Activated B cell treated with CpG ODN at 0.5 μM for 24 hours (primary cell): ENCODE data around the gene AGPAT1. TPM values are rescaled to one million over a fixed set of nuclear protein-coding genes. Genes with fewer than 3 reads are reported as not detected.

Experiments used
- ATAC-seq: fragments of 200-7000 bp; cut with Tn5 transposase; one replicate; pipeline ENCODE4 v1.10.0; 2021; ENCODE audit warnings: low read depth, mild to moderate bottlenecking, moderate library complexity
- CTCF ChIA-PET: fragments of 350-600 bp; sonication (Branson Sonifier 250); formaldehyde crosslinking; loops from one replicate; lab custom pipeline; 2021; ENCODE audit warnings: antibody characterized with exemption; lab: Charles Lee
- POLR2A ChIA-PET: fragments of 350-600 bp; sonication (Branson Sonifier 250); formaldehyde crosslinking; loops from one replicate; lab custom pipeline; 2021; ENCODE audit warnings: antibody characterized with exemption; lab: Charles Lee
- DNase-seq: peaks from one replicate; pipeline ENCODE4 v3.0.0; 2022
- H3K27ac Mint-ChIP-seq: one replicate; pipeline ENCODE4 v1.8.0; 2020; ENCODE audit warnings: mixed read lengths
- H3K27me3 Mint-ChIP-seq: one replicate; pipeline ENCODE4 v1.8.0; 2021; ENCODE audit warnings: mixed read lengths
- H3K36me3 Mint-ChIP-seq: one replicate; pipeline ENCODE4 v1.8.0; 2021; ENCODE audit warnings: low read depth, mixed read lengths
- H3K4me1 Mint-ChIP-seq: one replicate; pipeline ENCODE4 v1.8.0; 2021; ENCODE audit warnings: mixed read lengths
- H3K4me3 Mint-ChIP-seq: one replicate; pipeline ENCODE4 v1.8.0; 2020; ENCODE audit warnings: mild to moderate bottlenecking, mixed read lengths
- H3K9me3 Mint-ChIP-seq: one replicate; pipeline ENCODE4 v1.8.0; 2020; ENCODE audit warnings: mixed read lengths
- intact Hi-C: fragments of 100-400 bp; cut with micrococcal nuclease; formaldehyde crosslinking; loops from one replicate; pipeline ENCODE4 v1.15.1; 2024
- total RNA-seq: library from RNA; stranded (reverse); gene quantifications from 2 replicates; pipeline ENCODE4 v1.2.3, GENCODE V29; 2022
- TF ChIP-seq, protein P1 (sequence below): fragments of 200-600 bp; IDR thresholded peaks from one replicate; pipeline ENCODE4 v1.8.0; 2022; ENCODE audit warnings: antibody characterized with exemption, mild to moderate bottlenecking

Gene AGPAT1
- total RNA-seq, 1 donor from 2014 or later = 26.4 TPM

DNA sequence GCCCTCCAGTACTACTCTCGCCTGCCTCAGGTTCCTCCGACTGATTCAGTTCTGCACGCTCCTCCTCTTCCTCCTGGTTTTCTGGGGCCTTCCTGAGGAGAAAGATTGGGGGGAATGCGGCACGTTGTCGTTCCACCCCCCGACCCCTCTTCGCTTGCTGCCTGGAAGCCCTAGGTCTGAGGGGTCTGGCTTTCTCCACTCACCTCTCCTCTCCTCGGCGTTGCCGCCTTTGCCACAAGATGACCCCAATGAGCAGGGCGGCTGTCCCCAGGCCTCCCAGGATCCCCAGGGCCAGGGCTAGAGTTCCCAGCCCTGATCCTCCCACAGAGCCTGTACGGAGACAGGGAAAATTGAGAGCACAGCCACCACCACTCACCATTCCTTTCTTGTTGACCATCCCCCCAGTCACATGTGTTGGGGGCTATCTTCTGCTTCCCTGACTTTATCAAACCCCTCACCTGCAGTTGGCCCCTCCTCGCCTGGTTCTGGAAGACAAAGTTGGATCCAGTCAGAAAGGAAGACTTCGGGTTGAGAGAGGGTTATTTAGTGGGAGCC, 5.3 kb upstream of the AGPAT1 start:
- CTCF ChIA-PET = interaction anchor here (1.3 kb wide), 1 partner anchor 33 kb away, joined by 3 read pairs; no protein-coding TSS in a partner anchor
- H3K4me1 Mint-ChIP-seq = peaks cover 45% of the 10 kb centered on the region
- POLR2A ChIA-PET = interaction anchor here (0.8 to 2.2 kb wide), 2 partner anchors 9 to 14 kb away, joined by 4 to 19 read pairs; partner anchors contain the start of gene PBX2

DNA sequence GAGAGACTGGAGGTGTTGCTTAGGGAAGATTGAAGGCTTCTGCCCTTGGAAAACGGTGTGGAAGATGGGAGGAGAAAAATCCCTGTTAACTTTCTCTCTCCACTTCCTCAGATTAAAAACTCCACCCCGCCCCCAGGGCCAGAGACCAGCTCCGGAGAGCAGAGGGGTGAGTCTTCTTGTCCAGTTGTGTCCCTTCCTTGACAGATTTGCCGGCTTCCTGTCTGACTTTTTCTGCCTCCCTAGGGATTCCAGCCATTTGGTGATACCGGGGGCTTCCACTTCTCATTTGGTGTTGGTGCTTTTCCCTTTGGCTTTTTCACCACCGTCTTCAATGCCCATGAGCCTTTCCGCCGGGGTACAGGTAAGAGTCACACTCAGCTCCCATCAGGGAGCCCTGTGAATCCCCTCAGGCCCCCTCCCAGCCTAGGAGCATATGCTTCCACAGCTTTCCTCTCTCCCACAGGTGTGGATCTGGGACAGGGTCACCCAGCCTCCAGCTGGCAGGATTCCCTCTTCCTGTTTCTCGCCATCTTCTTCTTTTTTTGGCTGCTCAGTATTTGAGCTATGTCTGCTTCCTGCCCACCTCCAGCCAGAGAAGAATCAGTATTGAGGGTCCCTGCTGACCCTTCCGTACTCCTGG, 4.0 kb upstream of the AGPAT1 start:
- CTCF ChIA-PET = interaction anchor here (1.3 to 1.8 kb wide), 2 partner anchors 16 to 31 kb away, joined by 3 to 6 read pairs; no protein-coding TSS in a partner anchor
- Mint-ChIP-seq H3K27me3 (no peaks in the 10 kb centered on the region), H3K4me3 (peak overlapping the region; percentile 96), H3K27ac (peak overlapping the region; percentile 57), H3K9me3 (no peaks in the 10 kb centered on the region), H3K4me1 (peaks cover 48% of the 10 kb centered on the region), H3K36me3 (peaks cover 59% of the 10 kb centered on the region)
- POLR2A ChIA-PET = interaction anchor here (3.9 to 5.0 kb wide), 3 partner anchors 11 to 52 kb away, joined by 23 to 102 read pairs (median 69); partner anchors contain the start of genes ATF6B, GPSM3 and PBX2
- intact Hi-C loops = loop anchor here (5.0 to 10.0 kb wide), 4 partner anchors 278 to 1563 kb away; partner anchors contain the start of genes C6orf47, CSNK2B, GPANK1 and HSD17B8
- DNase-seq (no peak), ATAC-seq (no peak)
- TF ChIP-seq, protein P1, sequence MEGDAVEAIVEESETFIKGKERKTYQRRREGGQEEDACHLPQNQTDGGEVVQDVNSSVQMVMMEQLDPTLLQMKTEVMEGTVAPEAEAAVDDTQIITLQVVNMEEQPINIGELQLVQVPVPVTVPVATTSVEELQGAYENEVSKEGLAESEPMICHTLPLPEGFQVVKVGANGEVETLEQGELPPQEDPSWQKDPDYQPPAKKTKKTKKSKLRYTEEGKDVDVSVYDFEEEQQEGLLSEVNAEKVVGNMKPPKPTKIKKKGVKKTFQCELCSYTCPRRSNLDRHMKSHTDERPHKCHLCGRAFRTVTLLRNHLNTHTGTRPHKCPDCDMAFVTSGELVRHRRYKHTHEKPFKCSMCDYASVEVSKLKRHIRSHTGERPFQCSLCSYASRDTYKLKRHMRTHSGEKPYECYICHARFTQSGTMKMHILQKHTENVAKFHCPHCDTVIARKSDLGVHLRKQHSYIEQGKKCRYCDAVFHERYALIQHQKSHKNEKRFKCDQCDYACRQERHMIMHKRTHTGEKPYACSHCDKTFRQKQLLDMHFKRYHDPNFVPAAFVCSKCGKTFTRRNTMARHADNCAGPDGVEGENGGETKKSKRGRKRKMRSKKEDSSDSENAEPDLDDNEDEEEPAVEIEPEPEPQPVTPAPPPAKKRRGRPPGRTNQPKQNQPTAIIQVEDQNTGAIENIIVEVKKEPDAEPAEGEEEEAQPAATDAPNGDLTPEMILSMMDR = no peak

More for the DNA sequence above, 5.3 kb upstream of the AGPAT1 start:
- Mint-ChIP-seq H3K27ac (no peak overlapping the region), H3K4me3 (no peak overlapping the region), H3K9me3 (no peaks in the 10 kb centered on the region), H3K27me3 (no peaks in the 10 kb centered on the region), H3K36me3 (peaks cover 65% of the 10 kb centered on the region)
- intact Hi-C loops = no loop called here
- TF ChIP-seq, protein P1 = no peak
- DNase-seq (no peak), ATAC-seq (no peak)

DNA sequence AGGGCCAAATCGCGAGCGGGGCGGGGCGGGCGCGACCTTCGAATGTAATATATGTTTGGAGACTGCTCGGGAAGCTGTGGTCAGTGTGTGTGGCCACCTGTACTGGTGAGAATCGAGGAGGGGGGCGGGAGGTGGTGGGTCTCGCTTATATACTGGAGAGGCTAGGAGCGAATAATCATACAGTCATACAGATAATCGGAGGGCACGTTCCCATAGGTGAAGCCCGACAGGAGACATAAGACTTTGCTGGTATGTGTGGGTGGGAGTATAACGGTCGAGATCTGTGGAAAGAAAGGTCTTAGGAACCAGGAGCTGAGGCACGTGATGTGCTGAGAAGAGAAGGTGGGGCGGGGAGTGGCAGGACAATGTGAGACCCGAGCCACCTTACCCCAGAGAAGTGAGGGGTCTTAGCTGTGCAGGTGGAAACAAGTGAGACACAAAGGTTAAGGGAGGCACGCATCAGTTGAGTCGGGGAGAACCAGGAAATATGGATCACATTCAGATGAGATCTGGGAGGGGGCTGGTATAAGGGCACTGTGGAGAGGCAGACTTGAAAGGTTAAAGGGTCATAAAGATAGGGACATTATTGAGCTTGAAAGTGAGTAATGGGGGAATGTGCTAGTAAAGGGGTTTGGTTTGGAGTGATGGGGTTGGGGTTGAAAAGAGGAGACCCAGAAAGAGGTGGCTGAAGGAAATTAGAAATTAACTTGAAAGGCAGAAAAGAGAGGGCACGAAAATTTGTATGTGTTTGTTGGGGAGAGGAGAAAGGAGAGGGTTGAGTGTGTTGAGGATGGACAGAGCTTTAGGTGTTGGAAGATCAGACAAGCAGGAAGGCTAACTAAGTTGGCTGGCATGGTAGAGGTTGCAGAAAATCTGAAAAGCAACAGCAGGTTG, 2.9 kb upstream of the AGPAT1 start:
- H3K36me3 Mint-ChIP-seq = peaks cover 55% of the 10 kb centered on the region
- ChIA-PET POLR2A (interaction anchor here (0.5 to 5.0 kb wide), 5 partner anchors 9 to 825 kb away, joined by 3 to 102 read pairs (median 23); partner anchors contain the start of genes ATF6B, GPSM3 and PBX2), CTCF (interaction anchor here (0.8 to 1.8 kb wide), 2 partner anchors 16 to 17 kb away, joined by 3 to 6 read pairs; no protein-coding TSS in a partner anchor)
- H3K27ac Mint-ChIP-seq = peak overlapping the region; percentile 99
- H3K4me1 Mint-ChIP-seq = peaks cover 54% of the 10 kb centered on the region
- H3K9me3 Mint-ChIP-seq = no peaks in the 10 kb centered on the region
- intact Hi-C loops = loop anchor here (1.0 to 10.0 kb wide), 6 partner anchors 12 to 1561 kb away; partner anchors contain the start of genes C6orf47, CSNK2B, GPANK1 and HSD17B8
- H3K4me3 Mint-ChIP-seq = peak overlapping the region; percentile 96
- DNase-seq (no peak), ATAC-seq (no peak)
- TF ChIP-seq, protein P1 = no peak
- no peaks in the 10 kb centered on the region for H3K27me3 Mint-ChIP-seq

DNA sequence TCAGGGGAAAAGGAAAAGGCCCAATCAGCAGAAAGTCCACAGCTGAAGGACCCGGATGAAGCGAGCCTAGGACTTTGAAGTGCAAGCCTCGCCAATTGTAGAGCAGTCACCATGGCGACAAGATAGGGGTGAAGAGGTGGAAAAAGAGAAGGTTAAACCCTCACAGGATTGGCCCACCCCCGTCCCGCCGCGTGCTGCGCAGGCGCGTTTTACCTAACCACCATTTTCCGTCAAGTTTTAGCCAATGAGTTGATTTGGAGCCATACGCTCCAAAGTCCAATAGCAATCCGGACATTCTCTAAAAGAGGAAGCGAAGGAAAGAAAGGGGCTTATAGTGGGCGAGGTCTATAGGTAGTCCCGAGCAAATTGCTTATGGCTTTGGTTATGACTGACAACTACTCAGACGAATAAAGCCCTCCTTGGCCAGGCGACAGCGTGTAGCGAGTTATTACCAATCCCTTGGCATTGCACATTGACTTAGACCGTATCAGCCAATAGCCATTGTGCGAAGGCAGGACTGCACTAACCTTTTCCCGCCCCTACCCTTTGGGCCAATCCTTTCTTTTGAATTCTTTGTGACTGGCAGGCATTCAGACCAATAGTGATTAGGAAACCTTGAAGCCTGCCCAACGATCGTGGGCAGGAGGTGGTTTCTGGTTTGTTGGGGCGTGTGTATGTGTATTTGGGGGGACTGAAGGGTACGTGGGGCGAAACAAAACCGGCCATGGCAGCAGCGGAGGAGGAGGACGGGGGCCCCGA, 2.1 kb upstream of the AGPAT1 start, which contains the start of gene RNF5:
RNF5 (plus strand) TSS at position 618 of the 759 bp plus-strand sequence; CDS start at position 725, 107 bp downstream.
- intact Hi-C loops = loop anchor here (1.0 to 10.0 kb wide), 8 partner anchors 12 to 1561 kb away; partner anchors contain the start of genes C6orf47, CSNK2B, FKBPL and GPANK1
- Mint-ChIP-seq H3K9me3 (no peaks in the 10 kb centered on the region), H3K4me3 (peak within 1 kb of the TSS; percentile 96), H3K36me3 (peaks cover 48% of the 10 kb centered on the region), H3K27me3 (no peaks in the 10 kb centered on the region), H3K4me1 (peaks cover 54% of the 10 kb centered on the region), H3K27ac (peak within 1 kb of the TSS; percentile 99)
- TF ChIP-seq, protein P1 = no peak
- CTCF ChIA-PET = interaction anchor here (1.4 kb wide), 1 partner anchor 59 kb away, joined by 4 read pairs; no protein-coding TSS in a partner anchor
- ATAC-seq (peak; percentile 82), DNase-seq (peak; percentile 63)
- POLR2A ChIA-PET = interaction anchor here (0.6 to 5.0 kb wide), 9 partner anchors 13 to 1232 kb away, joined by 3 to 102 read pairs (median 8); partner anchors contain the start of genes ATF6B, FKBPL, GPSM3 and PBX2
